Upper lobe of right lung (tissue), 1 donor: ENCODE results near the gene SIKE1. TPM values are rescaled to one million over a fixed set of nuclear protein-coding genes. Genes with fewer than 3 reads are reported as not detected.

Source experiments
- ATAC-seq: fragments of 200-7000 bp; cut with Tn5 transposase; one replicate; pipeline ENCODE4 v1.9.1; 2020; ENCODE audit warnings: mild to moderate bottlenecking, moderate library complexity
- DNase-seq: peaks from one replicate; pipeline ENCODE4 v3.0.0-alpha.2; 2020
- H3K27ac ChIP-seq: fragments of 200-600 bp; one replicate; pipeline ENCODE4 v1.8.0; 2022
- H3K27me3 ChIP-seq: fragments of 200-600 bp; one replicate; pipeline ENCODE4 v1.8.0; 2022; ENCODE audit warnings: mild to moderate bottlenecking
- H3K36me3 ChIP-seq: fragments of 200-600 bp; one replicate; pipeline ENCODE4 v1.8.0; 2022
- H3K4me1 ChIP-seq: fragments of 200-600 bp; one replicate; pipeline ENCODE4 v1.8.0; 2022
- H3K4me3 ChIP-seq: fragments of 200-600 bp; one replicate; pipeline ENCODE4 v1.8.0; 2022; ENCODE audit warnings: mild to moderate bottlenecking
- H3K9me3 ChIP-seq: fragments of 200-600 bp; one replicate; pipeline ENCODE4 v1.8.0; 2022
- intact Hi-C: fragments of 100-400 bp; cut with DNase I; formaldehyde crosslinking; loops from one replicate; pipeline ENCODE4 v1.11.0; 2022
- total RNA-seq: library from RNA; stranded (reverse); fragmentation: NEBNext Ultra II Directional; extraction: Animal tissue kit (Norgen Biotek cat#: 25700); gene quantifications from one replicate; pipeline ENCODE4 v1.2.1, GENCODE V29; 2021
- TF ChIP-seq, protein P1 (sequence below): fragments of 200-600 bp; IDR thresholded peaks from one replicate; pipeline ENCODE4 v1.8.0; 2022; ENCODE audit warnings: antibody characterized with exemption
- donor health status: DM: no; HTN: yes; CAD: no; lungs with severe emphysema.

The SIKE1 gene
- total RNA-seq, 1 donor from 2014 or later = 31.2 TPM

DNA sequence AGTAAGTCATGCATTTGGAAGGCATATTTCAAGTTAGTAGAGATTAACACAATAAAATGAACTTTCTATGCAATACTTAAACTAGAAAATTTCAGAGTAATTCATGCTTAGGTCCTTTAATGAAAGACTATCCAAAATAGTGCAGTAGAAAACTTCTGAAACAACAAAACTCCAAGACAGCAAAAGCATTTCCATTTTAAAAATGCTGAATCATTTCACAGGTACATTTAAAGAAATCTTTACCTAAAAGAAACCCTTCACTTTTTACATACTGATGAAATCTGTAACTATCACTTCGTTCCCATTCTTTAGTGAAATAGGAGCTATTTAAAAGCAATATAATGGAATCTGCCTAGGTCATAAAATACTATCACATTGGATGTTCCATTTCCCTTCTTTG, 40.2 kb downstream of the SIKE1 start:
- intact Hi-C loops = no loop called here
- H3K27me3 ChIP-seq = no peaks in the 10 kb centered on the region
- no peak overlapping the region for H3K4me3 ChIP-seq
- H3K36me3 ChIP-seq = peaks cover 61% of the 10 kb centered on the region
- no peaks in the 10 kb centered on the region for H3K9me3 ChIP-seq
- ATAC-seq = no peak
- H3K4me1 ChIP-seq = no peaks in the 10 kb centered on the region
- no peak overlapping the region for H3K27ac ChIP-seq
- TF ChIP-seq, protein P1, sequence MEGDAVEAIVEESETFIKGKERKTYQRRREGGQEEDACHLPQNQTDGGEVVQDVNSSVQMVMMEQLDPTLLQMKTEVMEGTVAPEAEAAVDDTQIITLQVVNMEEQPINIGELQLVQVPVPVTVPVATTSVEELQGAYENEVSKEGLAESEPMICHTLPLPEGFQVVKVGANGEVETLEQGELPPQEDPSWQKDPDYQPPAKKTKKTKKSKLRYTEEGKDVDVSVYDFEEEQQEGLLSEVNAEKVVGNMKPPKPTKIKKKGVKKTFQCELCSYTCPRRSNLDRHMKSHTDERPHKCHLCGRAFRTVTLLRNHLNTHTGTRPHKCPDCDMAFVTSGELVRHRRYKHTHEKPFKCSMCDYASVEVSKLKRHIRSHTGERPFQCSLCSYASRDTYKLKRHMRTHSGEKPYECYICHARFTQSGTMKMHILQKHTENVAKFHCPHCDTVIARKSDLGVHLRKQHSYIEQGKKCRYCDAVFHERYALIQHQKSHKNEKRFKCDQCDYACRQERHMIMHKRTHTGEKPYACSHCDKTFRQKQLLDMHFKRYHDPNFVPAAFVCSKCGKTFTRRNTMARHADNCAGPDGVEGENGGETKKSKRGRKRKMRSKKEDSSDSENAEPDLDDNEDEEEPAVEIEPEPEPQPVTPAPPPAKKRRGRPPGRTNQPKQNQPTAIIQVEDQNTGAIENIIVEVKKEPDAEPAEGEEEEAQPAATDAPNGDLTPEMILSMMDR = no peak
- DNase-seq = no peak

DNA sequence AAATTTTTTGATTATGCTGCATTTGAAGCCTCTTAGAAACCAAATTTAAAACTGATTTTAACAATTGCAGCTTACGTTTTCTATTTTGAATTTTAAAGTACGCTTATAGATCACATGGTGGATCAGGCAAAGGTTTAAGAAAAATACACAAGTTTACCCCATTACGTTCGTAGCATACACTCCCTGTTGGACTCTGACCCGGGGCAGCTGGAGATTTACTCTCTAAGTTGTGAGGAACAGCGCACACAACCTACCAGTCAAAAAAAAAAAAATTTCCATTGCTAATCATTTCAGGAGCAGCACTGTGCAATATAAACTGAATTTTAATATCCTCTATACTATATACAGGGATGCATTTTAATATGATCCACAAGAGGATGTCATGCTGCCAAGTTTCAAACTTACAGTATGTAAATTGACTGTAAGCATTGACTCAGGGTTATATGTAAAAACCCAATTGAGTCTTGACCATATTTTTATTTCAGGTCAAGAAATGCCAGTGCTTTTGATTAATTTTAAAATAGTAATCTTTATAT, 43.1 kb downstream of the SIKE1 start:
- H3K4me1 ChIP-seq = no peaks in the 10 kb centered on the region
- ATAC-seq = no peak
- H3K4me3 ChIP-seq = no peak overlapping the region
- H3K27me3 ChIP-seq = no peaks in the 10 kb centered on the region
- H3K36me3 ChIP-seq = peaks cover 88% of the 10 kb centered on the region
- no peaks in the 10 kb centered on the region for H3K9me3 ChIP-seq
- intact Hi-C loops = no loop called here
- no peak for DNase-seq
- H3K27ac ChIP-seq = no peak overlapping the region
- TF ChIP-seq, protein P1 = no peak

DNA sequence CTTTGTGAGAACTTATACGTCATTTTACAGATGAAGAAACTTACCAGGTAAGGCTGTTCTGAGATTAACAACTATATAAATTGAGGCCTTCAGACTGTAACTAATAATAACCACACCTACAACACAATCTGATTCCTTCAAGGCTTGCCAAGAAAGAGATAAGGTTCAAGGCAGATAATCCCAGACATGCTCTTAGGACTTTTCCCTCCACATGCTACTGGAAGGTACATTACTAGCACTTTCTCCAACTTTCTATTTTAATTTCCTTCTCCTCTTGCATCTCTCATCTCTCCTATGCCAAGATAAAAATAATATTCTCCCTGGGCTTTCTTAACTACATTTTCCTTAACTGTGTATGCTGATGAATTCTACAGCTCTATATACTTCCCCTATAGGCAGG, 45.0 kb downstream of the SIKE1 start:
- TF ChIP-seq, protein P1 = no peak
- ATAC-seq (no peak), DNase-seq (no peak)
- no peak overlapping the region for H3K27ac ChIP-seq
- H3K36me3 ChIP-seq = peaks cover 96% of the 10 kb centered on the region
- H3K4me3 ChIP-seq = no peak overlapping the region
- H3K27me3 ChIP-seq = no peaks in the 10 kb centered on the region
- intact Hi-C loops = no loop called here
- H3K4me1 ChIP-seq = no peaks in the 10 kb centered on the region
- H3K9me3 ChIP-seq = no peaks in the 10 kb centered on the region

DNA sequence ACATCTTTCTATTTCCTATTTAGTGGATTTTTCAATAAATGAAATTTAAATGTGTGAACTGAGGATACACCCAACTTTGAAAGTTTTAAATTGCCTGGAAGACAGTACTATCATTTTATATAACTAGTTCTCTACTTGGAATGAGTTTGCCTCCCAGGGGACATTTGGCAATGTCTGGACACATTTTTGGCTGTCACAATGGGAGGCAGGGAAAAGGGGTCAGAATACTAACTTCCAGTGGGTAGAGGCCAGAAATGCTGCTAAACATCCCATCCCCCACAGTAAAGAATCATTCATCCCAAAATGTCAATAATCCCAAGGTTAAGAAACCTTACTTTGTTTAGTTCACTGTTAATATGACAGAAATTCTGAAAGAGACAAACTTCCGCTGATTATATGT, 50.7 kb downstream of the SIKE1 start:
- no peak for ATAC-seq
- TF ChIP-seq, protein P1 = no peak
- Histone ChIP-seq H3K27me3 (no peaks in the 10 kb centered on the region), H3K36me3 (peaks cover 99% of the 10 kb centered on the region), H3K4me1 (no peaks in the 10 kb centered on the region), H3K9me3 (no peaks in the 10 kb centered on the region), H3K4me3 (no peak overlapping the region), H3K27ac (no peak overlapping the region)
- DNase-seq = no peak
- intact Hi-C loops = no loop called here

DNA sequence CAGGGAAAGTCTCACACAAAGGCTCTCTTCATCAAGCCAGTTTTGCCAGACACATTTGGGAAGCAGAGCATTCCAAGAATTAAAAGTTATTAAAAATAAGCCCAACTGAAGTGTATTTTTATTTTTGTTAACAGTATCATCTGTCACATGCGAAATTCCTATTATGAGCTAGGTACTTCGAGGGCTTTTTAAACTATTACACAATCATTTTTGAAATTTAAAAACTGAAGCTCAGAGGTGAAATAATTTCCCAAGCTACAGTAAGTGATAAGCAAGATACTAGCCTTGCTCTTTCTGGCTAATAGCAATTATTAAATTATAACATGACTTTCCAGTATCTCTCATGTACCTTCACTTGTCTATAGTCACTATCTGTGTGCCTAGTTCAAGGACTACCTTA, 51.9 kb downstream of the SIKE1 start:
- TF ChIP-seq, protein P1 = no peak
- no peaks in the 10 kb centered on the region for H3K9me3 ChIP-seq
- H3K27me3 ChIP-seq = no peaks in the 10 kb centered on the region
- no peak overlapping the region for H3K27ac ChIP-seq
- H3K4me3 ChIP-seq = no peak overlapping the region
- ATAC-seq (no peak), DNase-seq (no peak)
- H3K4me1 ChIP-seq = no peaks in the 10 kb centered on the region
- intact Hi-C loops = no loop called here
- peaks cover 99% of the 10 kb centered on the region for H3K36me3 ChIP-seq

DNA sequence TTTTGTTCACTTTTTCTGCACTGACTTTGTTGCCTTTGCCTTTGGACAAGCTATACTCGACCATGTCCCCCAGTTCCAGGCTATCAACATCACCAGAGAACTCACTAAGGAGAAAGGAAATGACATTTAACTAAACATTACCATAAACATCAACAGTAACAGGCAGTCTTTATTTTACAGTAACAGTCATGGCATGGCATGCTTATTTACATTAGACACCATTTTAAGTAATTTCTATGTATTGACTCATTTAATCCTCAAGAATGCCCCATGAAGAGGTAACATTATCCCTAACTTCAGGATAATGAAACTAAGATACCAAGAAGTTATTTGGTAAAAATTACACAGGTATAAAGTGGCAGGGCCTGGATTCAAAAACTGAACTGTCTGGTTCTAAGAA, 55.3 kb downstream of the SIKE1 start:
- no peaks in the 10 kb centered on the region for H3K4me1 ChIP-seq
- TF ChIP-seq, protein P1 = no peak
- no peak overlapping the region for H3K4me3 ChIP-seq
- H3K36me3 ChIP-seq = peaks cover 99% of the 10 kb centered on the region
- no peak for ATAC-seq
- no peaks in the 10 kb centered on the region for H3K9me3 ChIP-seq
- H3K27me3 ChIP-seq = no peaks in the 10 kb centered on the region
- intact Hi-C loops = no loop called here
- H3K27ac ChIP-seq = no peak overlapping the region
- no peak for DNase-seq
